Cardiac fibroblast (primary cell): ENCODE measurements around the gene ARMC9.

Source experiments
- DNase-seq, 2 donors: peaks; one replicate each; pipeline versions ENCODE4 v3.0.0 to v3.0.0-alpha.2; 2010; ENCODE audit warnings: low read depth in 2 of 2
- H3K4me3 ChIP-seq, 2 donors: replicated peaks in 1 of 2; 1 replicate in 1 of 2; 2 replicates in 1 of 2; pipeline ENCODE4 v1.5.1; 2011; ENCODE audit warnings: low read depth in 2 of 2, low read length in 2 of 2, mild to moderate bottlenecking in 2 of 2, moderate library complexity in 1 of 2
- CTCF ChIP-seq: IDR thresholded peaks from one replicate; pipeline ENCODE4 v1.5.1; 2011; ENCODE audit warnings: low read depth, mild to moderate bottlenecking, low read length, inconsistent platforms

The ARMC9 gene

GRCh38 chr2:231280846-231281245, 82.4 kb downstream of the ARMC9 start:
- TF ChIP-seq CTCF, result no peak
- no peak for DNase-seq
- no peak overlapping the region for H3K4me3 ChIP-seq

- no peak for TF ChIP-seq CTCF
- no peak overlapping the region for H3K4me3 ChIP-seq
- DNase-seq, result no peak
These were observed 85.9 kb downstream of the ARMC9 start for GRCh38 chr2:231284296-231284695.

GRCh38 chr2:231286964-231287363, 88.5 kb downstream of the ARMC9 start:
- no peak for DNase-seq
- H3K4me3 ChIP-seq, result no peak overlapping the region
- no peak for TF ChIP-seq CTCF

DNA sequence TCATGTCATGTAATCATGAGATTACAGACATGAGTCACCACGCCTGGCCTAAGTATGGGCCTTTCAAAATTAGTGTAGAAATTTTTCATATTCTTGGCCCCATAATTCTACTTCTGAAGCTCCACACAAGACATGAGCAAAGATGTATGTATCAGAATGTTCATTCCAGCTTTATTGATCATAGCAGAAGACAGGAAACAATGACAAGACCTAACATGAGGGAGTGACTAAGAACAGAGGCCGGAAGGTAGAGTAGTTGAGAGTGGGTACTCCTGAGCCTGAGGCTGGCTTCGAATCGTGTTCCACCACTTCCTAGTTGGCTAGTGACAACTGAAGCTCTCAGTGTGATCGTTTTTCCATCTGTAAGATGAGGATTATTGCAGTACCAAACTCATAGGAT, 89.3 kb downstream of the ARMC9 start:
- DNase-seq, result peak in 1 of 2 donors; percentile 9
- TF ChIP-seq CTCF, result no peak
- H3K4me3 ChIP-seq, result no peak overlapping the region

- H3K4me3 ChIP-seq, result no peak overlapping the region
- TF ChIP-seq CTCF, result no peak
- no peak for DNase-seq
These were observed 90.2 kb downstream of the ARMC9 start for GRCh38 chr2:231288590-231288989.

- DNase-seq, result no peak
- TF ChIP-seq CTCF, result no peak
- H3K4me3 ChIP-seq, result no peak overlapping the region
These were observed 92.0 kb downstream of the ARMC9 start for GRCh38 chr2:231290321-231291015.

- no peak for DNase-seq
- H3K4me3 ChIP-seq, result no peak overlapping the region
- TF ChIP-seq CTCF, result no peak
These were observed 94.2 kb downstream of the ARMC9 start for GRCh38 chr2:231292472-231293134.
